ENCODE data around the gene CHKB. TPM values are rescaled to one million over a fixed set of nuclear protein-coding genes. Genes with fewer than 3 reads are reported as not detected.

The CHKB gene
- total and polyA plus RNA-seq, 8 donors = 20.4 to 283 (median 31.7) TPM

GRCh38 chr22:50624347-50625130 is 41.9 kb upstream of the CHKB start:
- Histone ChIP-seq H3K27ac (no peak overlapping the region), H3K27me3 (no peaks in the 10 kb centered on the region), H3K36me3 (no peaks in the 10 kb centered on the region), H3K4me1 (peaks cover 19 to 29% (median 25%) of the 10 kb centered on the region in 3 donors), H3K9me3 (no peaks in the 10 kb centered on the region), H3K4me3 (no peak overlapping the region)
- ATAC-seq (no peak), FAIRE-seq (no peak), DNase-seq (peak in 2 of 6 donors; percentile 35 to 36)
- no peak for TF ChIP-seq CTCF (IDR thresholded peaks at IDR 0.05)
- 73 to 75% methylated on average over 16 of the region's 16 CpGs for WGBS, 2 donors
- intact Hi-C loops (cut with DNase I) = no loop called here

GRCh38 chr22:50622723-50623327 is 40.2 kb upstream of the CHKB start:
- H3K27me3 ChIP-seq = no peaks in the 10 kb centered on the region
- TF ChIP-seq CTCF (IDR thresholded peaks at IDR 0.05) = no peak
- peak overlapping the region in 2 of 4 donors; percentile 3 to 35 for H3K4me3 ChIP-seq
- peak; percentile 78 to 85 (median 82) for ATAC-seq
- intact Hi-C loops (cut with DNase I) = no loop called here
- 16 to 22% methylated on average over 16 of the region's 16 CpGs for WGBS, 2 donors
- H3K4me1 ChIP-seq = peaks cover 19 to 26% (median 21%) of the 10 kb centered on the region in 3 donors
- no peaks in the 10 kb centered on the region for H3K9me3 ChIP-seq
- peak overlapping the region; percentile 85 to 93 (median 87) for H3K27ac ChIP-seq
- no peaks in the 10 kb centered on the region for H3K36me3 ChIP-seq
- peak; percentile 83 to 97 (median 92) for DNase-seq
- no peak for FAIRE-seq

GRCh38 chr22:50621948-50622722 is 39.5 kb upstream of the CHKB start:
- peak overlapping the region; percentile 85 to 93 (median 87) for H3K27ac ChIP-seq
- H3K4me1 ChIP-seq = peaks cover 19 to 24% (median 21%) of the 10 kb centered on the region in 3 donors
- DNase-seq (no peak), FAIRE-seq (no peak), ATAC-seq (peak; percentile 4 to 31 (median 22))
- H3K27me3 ChIP-seq = no peaks in the 10 kb centered on the region
- TF ChIP-seq CTCF (IDR thresholded peaks at IDR 0.05) = no peak
- 11 to 15% methylated on average over 18 of the region's 18 CpGs for WGBS, 2 donors
- H3K36me3 ChIP-seq = no peaks in the 10 kb centered on the region
- peak overlapping the region in 3 of 4 donors; percentile 2 to 35 (median 3) for H3K4me3 ChIP-seq
- intact Hi-C loops (cut with DNase I) = no loop called here
- no peaks in the 10 kb centered on the region for H3K9me3 ChIP-seq

- no peaks in the 10 kb centered on the region for H3K9me3 ChIP-seq
- FAIRE-seq (no peak), ATAC-seq (peak in 2 of 4 donors; percentile 2 to 9), DNase-seq (no peak)
- intact Hi-C loops (cut with DNase I) = no loop called here
- H3K27me3 ChIP-seq = no peaks in the 10 kb centered on the region
- no peak for TF ChIP-seq CTCF (IDR thresholded peaks at IDR 0.05)
- H3K36me3 ChIP-seq = no peaks in the 10 kb centered on the region
- H3K4me1 ChIP-seq = peaks cover 19 to 23% (median 21%) of the 10 kb centered on the region in 3 donors
- H3K4me3 ChIP-seq = peak overlapping the region in 2 of 4 donors; percentile 3 to 35
- 30% methylated on average over 10 of the region's 10 CpGs for WGBS, 2 donors
- H3K27ac ChIP-seq = peak overlapping the region; percentile 85 to 93 (median 87)
Observed at GRCh38 chr22:50621356-50621880, 38.8 kb upstream of the CHKB start.
